MCF 10A (cell line): Measurements from ENCODE around the gene CD5L. TPM values are rescaled to one million over a fixed set of nuclear protein-coding genes. Genes with fewer than 3 reads are reported as not detected.

Source experiments
- BruUV-seq: library from RNA; stranded (reverse); fragments of 400-500 nt; replicated peaks from 2 replicates; lab custom pipeline; 2021; lab: Mats Ljungman, UMichigan
- CTCF ChIA-PET: fragments of 300-600 bp; sonication (Branson Sonifier 250); formaldehyde crosslinking; extraction: SDS; loops from one replicate; lab custom pipeline; 2021; ENCODE audit warnings: antibody characterized with exemption, inconsistent platforms; lab: Yijun Ruan, JAX
- POLR2A ChIA-PET: fragments of 300-600, 350-650 bp; sonication (Branson Sonifier 250); formaldehyde crosslinking; extraction: SDS; loops from one replicate; lab custom pipeline; 2020; ENCODE audit warnings: antibody characterized with exemption, inconsistent platforms; lab: Yijun Ruan, JAX
- DNase-seq: peaks from one replicate; pipeline ENCODE4 v3.0.0-alpha.2; 2018; ENCODE audit not compliant: unreplicated experiment
- H3K27ac Mint-ChIP-seq: one replicate; pipeline ENCODE4 v1.8.0; 2022; ENCODE audit warnings: mild to moderate bottlenecking, low read depth, mixed read lengths; ENCODE audit not compliant: unreplicated experiment
- H3K27me3 Mint-ChIP-seq: one replicate; pipeline ENCODE4 v1.8.0; 2022; ENCODE audit warnings: mixed read lengths; ENCODE audit not compliant: insufficient read depth, unreplicated experiment
- H3K36me3 Mint-ChIP-seq: one replicate; pipeline ENCODE4 v1.8.0; 2022; ENCODE audit warnings: mild to moderate bottlenecking, moderate library complexity, mixed read lengths; ENCODE audit not compliant: insufficient read depth, unreplicated experiment
- H3K4me1 Mint-ChIP-seq: one replicate; pipeline ENCODE4 v1.8.0; 2022; ENCODE audit warnings: mixed read lengths; ENCODE audit not compliant: insufficient read depth, unreplicated experiment
- H3K4me3 Mint-ChIP-seq: one replicate; pipeline ENCODE4 v1.8.0; 2022; ENCODE audit warnings: mild to moderate bottlenecking, moderate library complexity, mixed read lengths; ENCODE audit not compliant: unreplicated experiment
- H3K9me3 Mint-ChIP-seq: one replicate; pipeline ENCODE4 v1.8.0; 2022; ENCODE audit warnings: mixed read lengths; ENCODE audit not compliant: unreplicated experiment
- CTCF ChIP-seq: fragments of 200-600 bp; IDR thresholded peaks from one replicate; pipeline ENCODE4 v1.8.0; 2022; ENCODE audit warnings: antibody characterized with exemption, mild to moderate bottlenecking; ENCODE audit not compliant: unreplicated experiment
- intact Hi-C: fragments of 100-400 bp; cut with micrococcal nuclease; formaldehyde crosslinking; loops from 2 replicates; pipeline ENCODE4 v1.14.1; 2022
- total RNA-seq: library from RNA; stranded (reverse); gene quantifications from 2 replicates; pipeline ENCODE4 v1.2.3, GENCODE V29; 2022

The CD5L gene
- total RNA-seq, 1 experiment from 2014 or later = not detected

GRCh38 chr1:157838966-157839365, 2.6 kb downstream of the CD5L start:
- DNase-seq = no peak
- CTCF ChIA-PET = interaction anchor here (1.6 kb wide), 1 partner anchor 259 kb away, joined by 4 read pairs; no protein-coding TSS in a partner anchor
- Mint-ChIP-seq H3K27me3 (peaks cover 56% of the 10 kb centered on the region), H3K36me3 (no peaks in the 10 kb centered on the region), H3K27ac (no peak overlapping the region), H3K9me3 (no peaks in the 10 kb centered on the region), H3K4me1 (no peaks in the 10 kb centered on the region), H3K4me3 (no peak overlapping the region)
- intact Hi-C loops = no loop called here
- BruUV-seq = no TSS peak
- POLR2A ChIA-PET = no interaction called here
- no peak for TF ChIP-seq CTCF

GRCh38 chr1:157834430-157834829, 7.2 kb downstream of the CD5L start:
- no TSS peak for BruUV-seq
- CTCF ChIA-PET = no interaction called here
- H3K27me3 Mint-ChIP-seq = peaks cover 29% of the 10 kb centered on the region
- no peak overlapping the region for H3K4me3 Mint-ChIP-seq
- H3K4me1 Mint-ChIP-seq = no peaks in the 10 kb centered on the region
- no peak for TF ChIP-seq CTCF
- no peak overlapping the region for H3K27ac Mint-ChIP-seq
- DNase-seq = no peak
- H3K36me3 Mint-ChIP-seq = no peaks in the 10 kb centered on the region
- H3K9me3 Mint-ChIP-seq = no peaks in the 10 kb centered on the region
- intact Hi-C loops = no loop called here
- POLR2A ChIA-PET = interaction anchor here (0.6 kb wide), 1 partner anchor 628 kb away, joined by 3 read pairs; no protein-coding TSS in a partner anchor

- no peak for TF ChIP-seq CTCF
- Mint-ChIP-seq H3K9me3 (no peaks in the 10 kb centered on the region), H3K36me3 (no peaks in the 10 kb centered on the region), H3K4me3 (no peak overlapping the region), H3K27me3 (peaks cover 42% of the 10 kb centered on the region), H3K4me1 (no peaks in the 10 kb centered on the region), H3K27ac (no peak overlapping the region)
- intact Hi-C loops = no loop called here
- POLR2A ChIA-PET = no interaction called here
- CTCF ChIA-PET = no interaction called here
- DNase-seq = no peak
- no TSS peak for BruUV-seq
Observed at GRCh38 chr1:157833145-157833544, 8.5 kb downstream of the CD5L start.

GRCh38 chr1:157831968-157832626, 9.5 kb downstream of the CD5L start:
- CTCF ChIA-PET = interaction anchor here (0.6 to 1.3 kb wide), 5 partner anchors 13 to 293 kb away, joined by 3 to 6 read pairs (median 3); no protein-coding TSS in a partner anchor
- POLR2A ChIA-PET = interaction anchor here (0.7 kb wide), 1 partner anchor 821 kb away, joined by 3 read pairs; no protein-coding TSS in a partner anchor

More at GRCh38 chr1:157831968-157832626, 9.5 kb downstream of the CD5L start:
- Mint-ChIP-seq H3K36me3 (no peaks in the 10 kb centered on the region), H3K4me1 (no peaks in the 10 kb centered on the region), H3K9me3 (no peaks in the 10 kb centered on the region), H3K27ac (no peak overlapping the region), H3K27me3 (peaks cover 46% of the 10 kb centered on the region), H3K4me3 (no peak overlapping the region)
- no peak for TF ChIP-seq CTCF
- no peak for DNase-seq
- BruUV-seq = no TSS peak
- intact Hi-C loops = no loop called here
